SHP77 (cell line): ENCODE data around the gene FSD2.
"Not testable (repeated sequence)": the region's sequence is repeated elsewhere in the genome, so short reads cannot be mapped to it uniquely, and the experiment has no call there.

Experiments used
- DNase-seq, 2 experiments: peaks; one replicate each; lab custom pipeline; 2025; lab: John Stamatoyannopoulos, UW

Gene FSD2

GRCh38 chr15:82792068-82792467, 13.8 kb downstream of the FSD2 start:
- no peak for DNase-seq

GRCh38 chr15:82790321-82790720, 15.5 kb downstream of the FSD2 start:
- no peak for DNase-seq

GRCh38 chr15:82789491-82789890, 16.4 kb downstream of the FSD2 start:
- no peak for DNase-seq

GRCh38 chr15:82788496-82788895, 17.4 kb downstream of the FSD2 start:
- DNase-seq, result no peak

GRCh38 chr15:82781349-82781748, 24.5 kb downstream of the FSD2 start:
- DNase-seq, result no peak

- no peak for DNase-seq
Observed at GRCh38 chr15:82778755-82779154, 27.1 kb downstream of the FSD2 start.

GRCh38 chr15:82774496-82774895, 31.4 kb downstream of the FSD2 start:
- DNase-seq, result no peak

- DNase-seq, result no peak
Observed at GRCh38 chr15:82771789-82772607, 33.9 kb downstream of the FSD2 start.

- no peak for DNase-seq
Observed at GRCh38 chr15:82768414-82769054, 37.3 kb downstream of the FSD2 start.

GRCh38 chr15:82767163-82767829, 38.6 kb downstream of the FSD2 start:
- DNase-seq, result no peak

- not testable (repeated sequence) for DNase-seq
Observed at GRCh38 chr15:82766201-82766600, 39.7 kb downstream of the FSD2 start.

GRCh38 chr15:82764740-82765139, 41.1 kb downstream of the FSD2 start:
- DNase-seq, result no peak

GRCh38 chr15:82764117-82764490, 41.8 kb downstream of the FSD2 start:
- no peak for DNase-seq

- DNase-seq, result no peak
Observed at GRCh38 chr15:82763361-82764116, 42.3 kb downstream of the FSD2 start.

- no peak for DNase-seq
Observed at GRCh38 chr15:82751308-82751707, 54.6 kb downstream of the FSD2 start.

- DNase-seq, result no peak
Observed at GRCh38 chr15:82750831-82751180, 55.1 kb downstream of the FSD2 start.

- peak; percentile 96 to 97 for DNase-seq
Observed at GRCh38 chr15:82749951-82750830, 55.7 kb downstream of the FSD2 start.

- no peak for DNase-seq
Observed at GRCh38 chr15:82748315-82748714, 57.6 kb downstream of the FSD2 start.

GRCh38 chr15:82743810-82744209, 62.1 kb downstream of the FSD2 start:
- DNase-seq, result no peak

- no peak for DNase-seq
Observed at GRCh38 chr15:82742134-82742533, 63.7 kb downstream of the FSD2 start.

- DNase-seq, result no peak
Observed at GRCh38 chr15:82739086-82739485, 66.8 kb downstream of the FSD2 start.
